ENCODE results near the gene TRPV5. TPM values are rescaled to one million over a fixed set of nuclear protein-coding genes. Genes with fewer than 3 reads are reported as not detected.
A peak's percentile ranks its signal among the peaks of the same experiment; 100 is the strongest.

The TRPV5 gene
- total RNA-seq, 1 donor from 2014 or later = not detected

DNA sequence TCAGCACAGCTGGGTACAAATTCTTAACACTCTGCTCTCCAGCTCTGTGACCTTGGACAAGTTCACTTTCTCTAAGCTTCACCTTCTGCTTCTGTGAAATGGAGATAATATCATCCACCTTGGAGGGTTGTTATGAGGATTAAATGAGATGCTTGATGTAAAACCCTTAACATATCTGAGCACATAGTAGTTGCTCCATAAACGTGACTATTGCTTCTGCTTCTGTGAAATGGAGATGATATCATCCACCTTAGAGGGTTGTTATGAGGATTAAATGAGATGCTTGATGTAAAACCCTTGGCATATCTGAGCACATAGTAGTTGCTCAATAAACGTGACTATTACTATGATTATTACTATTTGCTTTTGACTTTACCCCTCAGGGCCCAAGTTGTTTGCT, 64.1 kb downstream of the TRPV5 start:
- DNase-seq (ENCODE audit: low read depth) = no peak
- no peak overlapping the region for H3K4me3 ChIP-seq (ENCODE audit: low read depth, low read length)
- no peak for TF ChIP-seq CTCF (conservative IDR thresholded peaks at IDR 0.05; ENCODE audit: low read depth, low read length)

- no peak for TF ChIP-seq CTCF (conservative IDR thresholded peaks at IDR 0.05; ENCODE audit: low read depth, low read length)
- no peak overlapping the region for H3K4me3 ChIP-seq (ENCODE audit: low read depth, low read length)
- no peak for DNase-seq (ENCODE audit: low read depth)
Measured at GRCh38 chr7:142868986-142869415, 64.5 kb downstream of the TRPV5 start.

DNA sequence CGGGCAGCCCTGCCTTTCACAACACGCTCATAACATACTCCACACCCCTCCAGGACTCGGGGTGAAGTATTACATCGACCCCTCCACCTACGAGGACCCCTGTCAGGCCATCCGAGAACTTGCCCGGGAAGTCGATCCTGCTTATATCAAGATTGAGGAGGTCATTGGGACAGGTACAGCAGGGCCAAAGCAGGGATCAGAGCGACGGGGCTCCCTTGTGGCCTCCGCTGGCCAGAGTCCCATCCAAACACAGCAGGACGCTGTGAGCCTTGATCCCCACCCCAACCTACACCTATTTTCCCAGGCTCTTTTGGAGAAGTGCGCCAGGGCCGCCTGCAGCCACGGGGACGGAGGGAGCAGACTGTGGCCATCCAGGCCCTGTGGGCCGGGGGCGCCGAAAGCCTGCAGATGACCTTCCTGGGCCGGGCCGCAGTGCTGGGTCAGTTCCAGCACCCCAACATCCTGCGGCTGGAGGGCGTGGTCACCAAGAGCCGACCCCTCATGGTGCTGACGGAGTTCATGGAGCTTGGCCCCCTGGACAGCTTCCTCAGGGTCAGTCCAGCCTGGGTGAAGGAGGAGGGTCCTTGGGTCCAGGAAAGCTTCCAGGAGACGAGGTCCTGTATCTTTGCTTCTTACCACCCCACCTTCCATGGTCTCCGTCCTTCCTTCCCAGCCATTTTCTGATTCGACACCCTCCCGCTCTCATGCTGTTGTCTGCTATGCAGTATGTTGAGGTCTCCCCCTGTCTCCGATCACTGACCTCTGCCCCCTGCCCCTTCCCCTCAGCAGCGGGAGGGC, 65.2 kb downstream of the TRPV5 start:
- no peak for DNase-seq (ENCODE audit: low read depth)
- no peak overlapping the region for H3K4me3 ChIP-seq (ENCODE audit: low read depth, low read length)
- no peak for TF ChIP-seq CTCF (conservative IDR thresholded peaks at IDR 0.05; ENCODE audit: low read depth, low read length)

DNA sequence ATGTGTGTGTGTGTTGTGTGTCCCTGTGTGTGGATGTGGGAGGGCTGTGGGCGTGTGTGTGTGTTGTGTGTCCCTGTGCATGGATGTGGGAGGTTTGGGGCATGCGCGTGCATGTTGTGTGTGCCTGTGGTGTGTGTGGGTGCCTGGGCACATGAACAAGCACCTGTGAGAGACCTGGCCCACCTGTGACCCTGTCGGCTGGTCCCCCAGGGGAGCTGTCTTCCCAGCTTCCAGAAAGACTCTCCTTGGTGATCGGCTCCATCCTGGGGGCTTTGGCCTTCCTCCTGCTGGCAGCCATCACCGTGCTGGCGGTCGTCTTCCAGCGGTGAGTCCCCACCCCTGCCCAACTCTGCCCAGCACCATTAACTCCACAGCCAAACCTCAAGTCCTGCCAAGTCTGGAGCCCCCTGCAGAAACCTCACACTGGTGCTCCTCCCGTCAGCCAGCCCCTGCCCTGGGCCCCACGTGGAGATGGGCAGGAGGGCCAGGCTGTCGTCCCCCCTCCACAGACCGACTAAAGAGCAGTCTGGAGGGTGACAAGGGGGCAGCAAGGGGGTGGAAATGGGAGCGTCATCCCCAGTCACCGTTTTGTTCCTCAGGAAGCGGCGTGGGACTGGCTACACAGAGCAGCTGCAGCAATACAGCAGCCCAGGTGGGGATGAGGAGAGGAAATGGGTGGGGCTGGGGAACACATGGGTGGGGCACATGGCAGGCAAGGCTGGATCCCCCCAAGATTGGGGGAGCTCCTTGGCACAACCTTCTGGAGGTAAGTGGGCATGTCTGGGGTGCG, 66.0 kb downstream of the TRPV5 start:
- TF ChIP-seq CTCF (conservative IDR thresholded peaks at IDR 0.05; ENCODE audit: low read depth, low read length) = no peak
- no peak overlapping the region for H3K4me3 ChIP-seq (ENCODE audit: low read depth, low read length)
- no peak for DNase-seq (ENCODE audit: low read depth)

DNA sequence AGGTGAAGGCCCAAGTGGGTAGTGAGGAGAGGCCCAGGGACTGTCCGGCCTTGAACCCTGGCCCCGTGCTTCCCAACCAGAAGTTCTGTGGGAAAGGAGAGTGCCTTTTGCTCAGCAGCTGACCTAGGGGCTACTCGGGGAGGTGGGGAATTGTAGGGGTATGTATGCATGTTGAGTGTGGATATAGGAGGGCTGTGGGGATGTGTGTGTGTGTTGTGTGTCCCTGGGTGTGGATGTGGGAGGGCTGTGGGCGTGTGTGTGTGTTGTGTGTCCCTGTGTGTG, 66.5 kb downstream of the TRPV5 start:
- no peak for DNase-seq (ENCODE audit: low read depth)
- no peak for TF ChIP-seq CTCF (conservative IDR thresholded peaks at IDR 0.05; ENCODE audit: low read depth, low read length)
- H3K4me3 ChIP-seq (ENCODE audit: low read depth, low read length) = no peak overlapping the region

DNA sequence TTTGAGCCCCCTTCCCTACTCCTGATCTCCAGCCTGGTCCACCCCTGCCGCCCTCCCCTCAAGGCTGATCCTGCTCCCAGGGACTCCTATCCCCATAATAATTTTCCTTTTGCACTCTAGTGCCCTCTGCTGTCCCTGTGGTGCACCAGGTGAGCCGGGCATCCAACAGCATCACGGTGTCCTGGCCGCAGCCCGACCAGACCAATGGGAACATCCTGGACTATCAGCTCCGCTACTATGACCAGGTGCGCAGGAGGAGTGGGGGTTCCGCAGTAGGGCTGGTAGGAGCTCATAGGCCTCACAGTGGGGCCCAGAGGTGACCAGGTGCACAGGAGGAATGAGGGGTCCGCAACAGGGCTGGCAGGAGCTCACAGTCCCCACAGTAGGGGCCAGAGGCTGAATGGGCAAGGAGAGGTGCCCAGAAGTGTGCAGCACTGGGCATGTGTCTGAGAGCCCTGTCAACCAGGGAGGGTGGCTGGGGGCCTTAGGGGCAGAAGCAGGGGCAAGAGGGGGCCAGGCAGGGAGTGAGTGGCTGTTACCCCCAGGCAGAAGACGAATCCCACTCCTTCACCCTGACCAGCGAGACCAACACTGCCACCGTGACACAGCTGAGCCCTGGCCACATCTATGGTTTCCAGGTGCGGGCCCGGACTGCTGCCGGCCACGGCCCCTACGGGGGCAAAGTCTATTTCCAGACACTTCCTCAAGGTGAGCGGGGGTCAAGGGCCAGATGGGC, 67.0 kb downstream of the TRPV5 start:
- DNase-seq (ENCODE audit: low read depth) = no peak
- no peak overlapping the region for H3K4me3 ChIP-seq (ENCODE audit: low read depth, low read length)
- TF ChIP-seq CTCF (conservative IDR thresholded peaks at IDR 0.05; ENCODE audit: low read depth, low read length) = peak; percentile 74
